ENCODE measurements around the gene PALM2AKAP2. TPM values are rescaled to one million over a fixed set of nuclear protein-coding genes. Genes with fewer than 3 reads are reported as not detected.

PALM2AKAP2 gene
- polyA plus RNA-seq, 1 donor from 2014 or later: 0.41 TPM

DNA sequence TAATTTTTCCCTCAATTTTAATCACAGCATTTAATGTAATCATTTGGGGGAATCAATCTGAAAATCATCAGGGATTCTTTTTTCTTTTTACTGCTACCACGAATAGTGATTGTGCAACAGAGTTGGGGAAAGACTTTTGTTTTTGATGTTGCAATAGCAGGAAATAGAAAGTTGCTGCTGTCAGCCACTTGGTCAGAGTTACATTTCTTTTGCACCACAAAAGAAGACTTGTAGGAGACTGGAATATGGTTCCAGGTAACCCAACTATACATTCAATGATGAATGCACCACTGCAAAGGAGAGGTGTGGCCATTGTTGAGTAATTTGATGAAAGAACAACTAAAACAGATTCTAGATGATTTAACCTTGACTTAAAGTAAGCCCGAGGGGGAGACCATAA is 46.3 kb upstream of the PALM2AKAP2 start:
- H3K4me2 ChIP-seq (ENCODE audit: low read length): no peak overlapping the region
- no peaks in the 10 kb centered on the region for H3K36me3 ChIP-seq (ENCODE audit: insufficient read depth, low read length)
- H3K27me3 ChIP-seq (ENCODE audit: insufficient read depth, low read depth, low read length): no peaks in the 10 kb centered on the region

DNA sequence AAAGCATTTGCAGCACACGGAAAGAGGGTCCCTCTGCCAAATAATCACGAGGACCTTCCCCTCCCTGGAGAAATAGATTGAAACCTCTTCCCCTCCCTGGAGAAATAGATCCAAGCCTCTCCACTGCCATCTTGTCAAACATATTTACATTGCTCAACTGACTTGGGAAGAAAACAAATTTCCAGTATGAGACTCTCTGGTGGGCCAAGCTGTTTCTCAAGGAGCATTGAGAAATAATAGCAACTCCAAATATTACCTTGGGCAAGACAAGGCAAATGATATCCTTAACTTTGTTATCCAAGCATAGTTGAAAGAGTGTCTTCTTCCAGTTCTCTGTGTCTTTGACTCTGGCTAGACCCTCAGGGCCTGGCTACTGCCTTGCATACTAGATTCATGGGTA is 45.2 kb upstream of the PALM2AKAP2 start:
- Histone ChIP-seq H4K20me1 (ENCODE audit: insufficient read depth) (no peaks in the 10 kb centered on the region), H3F3A (ENCODE audit: insufficient read depth, low read length, poor library complexity, severe bottlenecking) (no peaks in the 10 kb centered on the region), H3K9me3 (ENCODE audit: low read length) (no peaks in the 10 kb centered on the region), H3K27ac (ENCODE audit: low read length) (no peak overlapping the region), H3K4me2 (ENCODE audit: low read length) (no peak overlapping the region), H3K9me2 (ENCODE audit: insufficient read depth, low read length) (no peaks in the 10 kb centered on the region), H3K79me2 (replicated peaks; ENCODE audit: insufficient read depth, low read length) (no peaks in the 10 kb centered on the region), H3K4me3 (ENCODE audit: low read length) (no peak overlapping the region), H3K27me3 (ENCODE audit: insufficient read depth, low read depth, low read length) (no peaks in the 10 kb centered on the region), H3K9ac (ENCODE audit: low read length) (no peak overlapping the region), H3K36me3 (ENCODE audit: insufficient read depth, low read length) (no peaks in the 10 kb centered on the region), H2AFZ (ENCODE audit: low read depth, low read length) (no peak overlapping the region)
- no peak for TF ChIP-seq EZH2 (IDR thresholded peaks at IDR 0.05; ENCODE audit: borderline replicate concordance, insufficient read depth, low read length, poor library complexity, severe bottlenecking)
- TF ChIP-seq, protein P1, sequence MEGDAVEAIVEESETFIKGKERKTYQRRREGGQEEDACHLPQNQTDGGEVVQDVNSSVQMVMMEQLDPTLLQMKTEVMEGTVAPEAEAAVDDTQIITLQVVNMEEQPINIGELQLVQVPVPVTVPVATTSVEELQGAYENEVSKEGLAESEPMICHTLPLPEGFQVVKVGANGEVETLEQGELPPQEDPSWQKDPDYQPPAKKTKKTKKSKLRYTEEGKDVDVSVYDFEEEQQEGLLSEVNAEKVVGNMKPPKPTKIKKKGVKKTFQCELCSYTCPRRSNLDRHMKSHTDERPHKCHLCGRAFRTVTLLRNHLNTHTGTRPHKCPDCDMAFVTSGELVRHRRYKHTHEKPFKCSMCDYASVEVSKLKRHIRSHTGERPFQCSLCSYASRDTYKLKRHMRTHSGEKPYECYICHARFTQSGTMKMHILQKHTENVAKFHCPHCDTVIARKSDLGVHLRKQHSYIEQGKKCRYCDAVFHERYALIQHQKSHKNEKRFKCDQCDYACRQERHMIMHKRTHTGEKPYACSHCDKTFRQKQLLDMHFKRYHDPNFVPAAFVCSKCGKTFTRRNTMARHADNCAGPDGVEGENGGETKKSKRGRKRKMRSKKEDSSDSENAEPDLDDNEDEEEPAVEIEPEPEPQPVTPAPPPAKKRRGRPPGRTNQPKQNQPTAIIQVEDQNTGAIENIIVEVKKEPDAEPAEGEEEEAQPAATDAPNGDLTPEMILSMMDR (IDR thresholded peaks at IDR 0.05; ENCODE audit: poor library complexity, severe bottlenecking): no peak
- TF ChIP-seq, protein P2, sequence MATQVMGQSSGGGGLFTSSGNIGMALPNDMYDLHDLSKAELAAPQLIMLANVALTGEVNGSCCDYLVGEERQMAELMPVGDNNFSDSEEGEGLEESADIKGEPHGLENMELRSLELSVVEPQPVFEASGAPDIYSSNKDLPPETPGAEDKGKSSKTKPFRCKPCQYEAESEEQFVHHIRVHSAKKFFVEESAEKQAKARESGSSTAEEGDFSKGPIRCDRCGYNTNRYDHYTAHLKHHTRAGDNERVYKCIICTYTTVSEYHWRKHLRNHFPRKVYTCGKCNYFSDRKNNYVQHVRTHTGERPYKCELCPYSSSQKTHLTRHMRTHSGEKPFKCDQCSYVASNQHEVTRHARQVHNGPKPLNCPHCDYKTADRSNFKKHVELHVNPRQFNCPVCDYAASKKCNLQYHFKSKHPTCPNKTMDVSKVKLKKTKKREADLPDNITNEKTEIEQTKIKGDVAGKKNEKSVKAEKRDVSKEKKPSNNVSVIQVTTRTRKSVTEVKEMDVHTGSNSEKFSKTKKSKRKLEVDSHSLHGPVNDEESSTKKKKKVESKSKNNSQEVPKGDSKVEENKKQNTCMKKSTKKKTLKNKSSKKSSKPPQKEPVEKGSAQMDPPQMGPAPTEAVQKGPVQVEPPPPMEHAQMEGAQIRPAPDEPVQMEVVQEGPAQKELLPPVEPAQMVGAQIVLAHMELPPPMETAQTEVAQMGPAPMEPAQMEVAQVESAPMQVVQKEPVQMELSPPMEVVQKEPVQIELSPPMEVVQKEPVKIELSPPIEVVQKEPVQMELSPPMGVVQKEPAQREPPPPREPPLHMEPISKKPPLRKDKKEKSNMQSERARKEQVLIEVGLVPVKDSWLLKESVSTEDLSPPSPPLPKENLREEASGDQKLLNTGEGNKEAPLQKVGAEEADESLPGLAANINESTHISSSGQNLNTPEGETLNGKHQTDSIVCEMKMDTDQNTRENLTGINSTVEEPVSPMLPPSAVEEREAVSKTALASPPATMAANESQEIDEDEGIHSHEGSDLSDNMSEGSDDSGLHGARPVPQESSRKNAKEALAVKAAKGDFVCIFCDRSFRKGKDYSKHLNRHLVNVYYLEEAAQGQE (IDR thresholded peaks at IDR 0.05; ENCODE audit: borderline replicate concordance): no peak
- no peak for TF ChIP-seq POLR2AphosphoS5 (IDR thresholded peaks at IDR 0.05)
- TF ChIP-seq EP300 (conservative IDR thresholded peaks at IDR 0.05; ENCODE audit: poor library complexity, severe bottlenecking): no peak

More for the DNA sequence above, 46.3 kb upstream of the PALM2AKAP2 start:
- Histone ChIP-seq H3K9me2 (ENCODE audit: insufficient read depth, low read length) (no peaks in the 10 kb centered on the region), H3F3A (ENCODE audit: insufficient read depth, low read length, poor library complexity, severe bottlenecking) (no peaks in the 10 kb centered on the region), H3K27ac (ENCODE audit: low read length) (no peak overlapping the region), H3K9me3 (ENCODE audit: low read length) (no peaks in the 10 kb centered on the region), H3K79me2 (replicated peaks; ENCODE audit: insufficient read depth, low read length) (no peaks in the 10 kb centered on the region), H4K20me1 (ENCODE audit: insufficient read depth) (no peaks in the 10 kb centered on the region), H2AFZ (ENCODE audit: low read depth, low read length) (no peak overlapping the region), H3K4me3 (ENCODE audit: low read length) (no peak overlapping the region), H3K9ac (ENCODE audit: low read length) (no peak overlapping the region)
- TF ChIP-seq POLR2AphosphoS5 (IDR thresholded peaks at IDR 0.05) (no peak), TAF1 (IDR thresholded peaks at IDR 0.05; ENCODE audit: low read depth) (no peak), SMC3 (conservative IDR thresholded peaks at IDR 0.05; ENCODE audit: poor library complexity) (no peak)

DNA sequence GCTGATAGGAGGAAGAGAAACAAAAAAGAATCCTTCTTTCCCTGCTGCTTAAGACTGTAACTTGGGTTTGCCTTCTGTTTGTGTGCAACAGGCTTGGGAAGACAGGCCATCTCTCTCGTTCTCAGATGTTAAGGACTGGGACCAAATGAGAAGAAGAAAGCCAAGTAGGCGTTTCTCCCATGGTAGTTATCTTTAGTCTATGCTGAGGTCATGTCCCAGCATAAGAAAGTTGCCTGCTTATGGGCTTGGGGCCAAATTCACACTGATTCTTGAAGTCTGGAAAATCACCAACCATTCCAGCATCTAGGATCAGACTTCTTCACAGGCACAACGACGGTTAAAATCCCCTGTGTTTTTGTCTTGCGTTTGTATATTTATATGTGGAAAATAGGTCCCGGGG is 44.2 kb upstream of the PALM2AKAP2 start:
- H3F3A ChIP-seq (ENCODE audit: insufficient read depth, low read length, poor library complexity, severe bottlenecking): no peaks in the 10 kb centered on the region

More for the DNA sequence above, 44.2 kb upstream of the PALM2AKAP2 start:
- Histone ChIP-seq H4K20me1 (ENCODE audit: insufficient read depth) (no peaks in the 10 kb centered on the region), H3K9me3 (ENCODE audit: low read length) (no peaks in the 10 kb centered on the region), H2AFZ (ENCODE audit: low read depth, low read length) (no peak overlapping the region), H3K4me2 (ENCODE audit: low read length) (no peak overlapping the region), H3K4me3 (ENCODE audit: low read length) (no peak overlapping the region), H3K9me2 (ENCODE audit: insufficient read depth, low read length) (no peaks in the 10 kb centered on the region), H3K36me3 (ENCODE audit: insufficient read depth, low read length) (no peaks in the 10 kb centered on the region), H3K79me2 (replicated peaks; ENCODE audit: insufficient read depth, low read length) (no peaks in the 10 kb centered on the region), H3K27me3 (ENCODE audit: insufficient read depth, low read depth, low read length) (no peaks in the 10 kb centered on the region), H3K27ac (ENCODE audit: low read length) (no peak overlapping the region), H3K9ac (ENCODE audit: low read length) (no peak overlapping the region)
- no peak for TF ChIP-seq MXI1 (conservative IDR thresholded peaks at IDR 0.05; ENCODE audit: poor library complexity, severe bottlenecking)
- no peak for TF ChIP-seq TAF1 (IDR thresholded peaks at IDR 0.05; ENCODE audit: low read depth)
- TF ChIP-seq RAD21 (conservative IDR thresholded peaks at IDR 0.05): no peak
- no peak for TF ChIP-seq SMC3 (conservative IDR thresholded peaks at IDR 0.05; ENCODE audit: poor library complexity)
- TF ChIP-seq, protein P2 (IDR thresholded peaks at IDR 0.05; ENCODE audit: borderline replicate concordance): no peak
- no peak for TF ChIP-seq EZH2 (IDR thresholded peaks at IDR 0.05; ENCODE audit: borderline replicate concordance, insufficient read depth, low read length, poor library complexity, severe bottlenecking)
- TF ChIP-seq EP300 (conservative IDR thresholded peaks at IDR 0.05; ENCODE audit: poor library complexity, severe bottlenecking): no peak
- TF ChIP-seq, protein P1 (IDR thresholded peaks at IDR 0.05; ENCODE audit: poor library complexity, severe bottlenecking): no peak
- TF ChIP-seq POLR2AphosphoS5 (IDR thresholded peaks at IDR 0.05): no peak

All from neural cell (in vitro differentiated cells).